Measurements from ENCODE around the gene DENND11.

The DENND11 gene

GRCh38 chr7:141668853-141669252 is 33.1 kb downstream of the DENND11 start:
- no peak for DNase-seq
- H3K27me3 Mint-ChIP-seq (ENCODE audit: low read depth, poor library complexity), result peaks cover 8% of the 10 kb centered on the region
- H3K9me3 Mint-ChIP-seq, result peaks cover 8% of the 10 kb centered on the region
- H3K4me3 Mint-ChIP-seq, result no peak overlapping the region
- H3K4me1 Mint-ChIP-seq, result peaks cover under 1% of the 10 kb centered on the region
- no peak for TF ChIP-seq CTCF (IDR thresholded peaks at IDR 0.05)
- H3K27ac Mint-ChIP-seq, result no peak overlapping the region
- peaks cover 68% of the 10 kb centered on the region for H3K36me3 Mint-ChIP-seq (ENCODE audit: low read depth)

- Mint-ChIP-seq H3K4me1 (no peaks in the 10 kb centered on the region), H3K27ac (peak overlapping the region; percentile 5), H3K36me3 (ENCODE audit: low read depth) (peaks cover 50% of the 10 kb centered on the region), H3K4me3 (no peak overlapping the region), H3K27me3 (ENCODE audit: low read depth, poor library complexity) (peaks cover 8% of the 10 kb centered on the region), H3K9me3 (no peaks in the 10 kb centered on the region)
- no peak for DNase-seq
- TF ChIP-seq CTCF (IDR thresholded peaks at IDR 0.05), result no peak
Observed at GRCh38 chr7:141666071-141666470, 35.9 kb downstream of the DENND11 start.

- Mint-ChIP-seq H3K4me3 (no peak overlapping the region), H3K27me3 (ENCODE audit: low read depth, poor library complexity) (peaks cover 8% of the 10 kb centered on the region), H3K36me3 (ENCODE audit: low read depth) (peaks cover 44% of the 10 kb centered on the region), H3K4me1 (no peaks in the 10 kb centered on the region), H3K9me3 (no peaks in the 10 kb centered on the region), H3K27ac (peak overlapping the region; percentile 15)
- TF ChIP-seq CTCF (IDR thresholded peaks at IDR 0.05), result no peak
- DNase-seq, result no peak
Observed at GRCh38 chr7:141665208-141666035, 36.5 kb downstream of the DENND11 start.

DNA sequence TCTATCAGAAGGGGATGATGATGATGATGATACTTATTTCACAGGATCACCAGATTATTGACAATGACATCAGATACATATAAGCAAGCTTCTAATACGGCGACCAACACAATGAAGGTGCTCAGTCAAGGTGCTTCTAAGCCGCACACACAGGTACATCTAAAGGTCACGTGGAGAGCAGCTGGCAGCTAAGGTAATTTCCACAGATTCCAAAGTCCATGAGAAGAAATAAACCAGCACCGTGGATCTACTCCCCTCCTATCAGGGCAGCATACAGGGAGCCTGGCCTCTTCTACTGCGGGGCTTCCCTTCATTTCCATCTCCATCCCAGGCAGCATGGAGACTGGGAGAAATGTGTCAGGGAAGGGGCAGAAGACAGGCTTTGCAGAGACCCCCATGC is 37.5 kb downstream of the DENND11 start:
- Mint-ChIP-seq H3K27me3 (ENCODE audit: low read depth, poor library complexity) (peaks cover 8% of the 10 kb centered on the region), H3K9me3 (no peaks in the 10 kb centered on the region), H3K27ac (no peak overlapping the region), H3K4me3 (no peak overlapping the region), H3K36me3 (ENCODE audit: low read depth) (peaks cover 44% of the 10 kb centered on the region), H3K4me1 (no peaks in the 10 kb centered on the region)
- no peak for TF ChIP-seq CTCF (IDR thresholded peaks at IDR 0.05)
- no peak for DNase-seq

GRCh38 chr7:141663081-141663849 is 38.7 kb downstream of the DENND11 start:
- DNase-seq, result no peak
- Mint-ChIP-seq H3K4me3 (no peak overlapping the region), H3K4me1 (no peaks in the 10 kb centered on the region), H3K9me3 (no peaks in the 10 kb centered on the region), H3K36me3 (ENCODE audit: low read depth) (peaks cover 38% of the 10 kb centered on the region), H3K27me3 (ENCODE audit: low read depth, poor library complexity) (peaks cover 3% of the 10 kb centered on the region), H3K27ac (no peak overlapping the region)
- no peak for TF ChIP-seq CTCF (IDR thresholded peaks at IDR 0.05)
